Measurements from ENCODE around the gene DECR2.
"Not testable (repeated sequence)": the region's sequence is repeated elsewhere in the genome, so short reads cannot be mapped to it uniquely, and the experiment has no call there.

Gene DECR2

GRCh38 chr16:366476-366875 lies 35.2 kb upstream of the DECR2 start:
- no peak for DNase-seq (ENCODE audit: low read depth in 4 of 4, low spot score in 1 of 4)

GRCh38 chr16:367333-367903 lies 34.3 kb upstream of the DECR2 start:
- DNase-seq (ENCODE audit: low read depth in 4 of 4, low spot score in 1 of 4): no peak

- no peak for DNase-seq (ENCODE audit: low read depth in 4 of 4, low spot score in 1 of 4)
Observed at GRCh38 chr16:368388-369158, 33.1 kb upstream of the DECR2 start.

GRCh38 chr16:369275-369865 lies 32.3 kb upstream of the DECR2 start:
- no peak for DNase-seq (ENCODE audit: low read depth in 4 of 4, low spot score in 1 of 4)

- no peak for DNase-seq (ENCODE audit: low read depth in 4 of 4, low spot score in 1 of 4)
Observed at GRCh38 chr16:369866-370436, 31.7 kb upstream of the DECR2 start.

- DNase-seq (ENCODE audit: low read depth in 4 of 4, low spot score in 1 of 4): peak; percentile 77 to 94 (median 90)
Observed at GRCh38 chr16:370443-370842, 31.2 kb upstream of the DECR2 start, which contains the start of gene MRPL28. Gene MRPL28, minus strand, starts transcription at chr16:370538. Its CDS starts 320 bp downstream, at chr16:370218.

GRCh38 chr16:370979-371514 lies 30.6 kb upstream of the DECR2 start:
- no peak for DNase-seq (ENCODE audit: low read depth in 4 of 4, low spot score in 1 of 4)

GRCh38 chr16:371515-372301 lies 30.0 kb upstream of the DECR2 start:
- no peak for DNase-seq (ENCODE audit: low read depth in 4 of 4, low spot score in 1 of 4)

GRCh38 chr16:372302-372983 lies 29.2 kb upstream of the DECR2 start:
- DNase-seq (ENCODE audit: low read depth in 4 of 4, low spot score in 1 of 4): no peak

GRCh38 chr16:373020-373598 lies 28.6 kb upstream of the DECR2 start:
- DNase-seq (ENCODE audit: low read depth in 4 of 4, low spot score in 1 of 4): no peak

- DNase-seq (ENCODE audit: low read depth in 4 of 4, low spot score in 1 of 4): no peak
Observed at GRCh38 chr16:373848-374615, 27.7 kb upstream of the DECR2 start.

- no peak for DNase-seq (ENCODE audit: low read depth in 4 of 4, low spot score in 1 of 4)
Observed at GRCh38 chr16:374616-374926, 27.1 kb upstream of the DECR2 start.

- DNase-seq (ENCODE audit: low read depth in 4 of 4, low spot score in 1 of 4): no peak
Observed at GRCh38 chr16:375212-375611, 26.5 kb upstream of the DECR2 start.

GRCh38 chr16:375927-376816 lies 25.5 kb upstream of the DECR2 start:
- no peak for DNase-seq (ENCODE audit: low read depth in 4 of 4, low spot score in 1 of 4)

GRCh38 chr16:376817-377418 lies 24.8 kb upstream of the DECR2 start:
- no peak for DNase-seq (ENCODE audit: low read depth in 4 of 4, low spot score in 1 of 4)

- DNase-seq (ENCODE audit: low read depth in 4 of 4, low spot score in 1 of 4): no peak
Observed at GRCh38 chr16:377419-377951, 24.2 kb upstream of the DECR2 start.

GRCh38 chr16:378113-378820 lies 23.4 kb upstream of the DECR2 start:
- DNase-seq (ENCODE audit: low read depth in 4 of 4, low spot score in 1 of 4): not testable (repeated sequence)

All from stimulated activated CD4-positive, alpha-beta T cell treated with anti-CD3 and anti-CD28 coated beads, Interleukin-1b, Interleukin-23, amount 100 ng/mL, for 24 hours (primary cell).